HepG2 (cell line): ENCODE data around the gene CCDC201. TPM values are rescaled to one million over a fixed set of nuclear protein-coding genes. Genes with fewer than 3 reads are reported as not detected.

Experiments used
- ATF5 ChIP-seq: sonication (generic); formaldehyde crosslinking; IDR thresholded peaks from 2 replicates; pipeline ENCODE4 v1.4.0; 2020; ENCODE audit warnings: mild to moderate bottlenecking, low read depth, missing genetic modification reagents
- CSRNP1 ChIP-seq: sonication (generic); formaldehyde crosslinking; IDR thresholded peaks from 2 replicates; pipeline ENCODE4 v1.8.1; 2023; ENCODE audit warnings: mild to moderate bottlenecking, missing genetic modification reagents
- DBP ChIP-seq: sonication (generic); formaldehyde crosslinking; IDR thresholded peaks from 2 replicates; pipeline ENCODE4 v1.4.0; 2020; ENCODE audit warnings: missing genetic modification reagents; ENCODE audit errors: not compliant biosample characterization
- ERF ChIP-seq: IDR thresholded peaks from 2 replicates; pipeline ENCODE4 v1.6.1; 2018; ENCODE audit warnings: missing biosample characterization, missing genetic modification reagents
- IRF9 ChIP-seq: sonication (generic); formaldehyde crosslinking; IDR thresholded peaks from 2 replicates; pipeline ENCODE4 v1.8.0; 2022; ENCODE audit warnings: missing genetic modification reagents, mild to moderate bottlenecking, borderline replicate concordance
- MAF1 ChIP-seq: sonication (generic); formaldehyde crosslinking; IDR thresholded peaks from 2 replicates; pipeline ENCODE4 v1.5.0; 2020; ENCODE audit warnings: missing genetic modification reagents, borderline replicate concordance
- MXD1 ChIP-seq: sonication (generic); formaldehyde crosslinking; IDR thresholded peaks from 2 replicates; pipeline ENCODE4 v1.4.0; 2020; ENCODE audit warnings: mild to moderate bottlenecking, missing genetic modification reagents
- NFYC ChIP-seq: IDR thresholded peaks from 2 replicates; pipeline ENCODE4 v1.6.1; 2016; ENCODE audit warnings: missing genetic modification reagents, missing compliant biosample characterization
- SYNCRIP ChIP-seq: fragments of 200-400 bp; formaldehyde crosslinking; IDR thresholded peaks from 2 replicates; pipeline ENCODE4 v1.6.1; 2018; ENCODE audit warnings: mild to moderate bottlenecking, low read depth, low read length; ENCODE audit not compliant: insufficient read depth
- TARDBP ChIP-seq: sonication (generic); formaldehyde crosslinking; IDR thresholded peaks from 2 replicates; pipeline ENCODE4 v1.8.0; 2022; ENCODE audit warnings: mild to moderate bottlenecking, missing genetic modification reagents
- TFDP1 ChIP-seq: IDR thresholded peaks from 2 replicates; pipeline ENCODE4 v1.6.1; 2016; ENCODE audit warnings: missing compliant biosample characterization, missing genetic modification reagents, borderline replicate concordance
- THAP11 ChIP-seq: IDR thresholded peaks from 2 replicates; pipeline ENCODE4 v1.6.1; 2016; ENCODE audit warnings: missing biosample characterization, missing genetic modification reagents
- YEATS2 ChIP-seq: sonication (generic); formaldehyde crosslinking; IDR thresholded peaks from 2 replicates; pipeline ENCODE4 v1.4.0; 2020; ENCODE audit warnings: missing genetic modification reagents, borderline replicate concordance
- ZFP62 ChIP-seq: sonication (generic); formaldehyde crosslinking; IDR thresholded peaks from 2 replicates; pipeline ENCODE4 v1.4.0; 2020; ENCODE audit warnings: missing genetic modification reagents
- ZNF234 ChIP-seq: sonication (generic); formaldehyde crosslinking; conservative IDR thresholded peaks from 2 replicates; pipeline ENCODE4 v1.5.1; 2020; ENCODE audit warnings: mild to moderate bottlenecking, missing genetic modification reagents
- ZNF30 ChIP-seq: sonication (generic); formaldehyde crosslinking; IDR thresholded peaks from 2 replicates; pipeline ENCODE4 v1.5.0; 2020; ENCODE audit warnings: mild to moderate bottlenecking, missing genetic modification reagents
- ZNF331 ChIP-seq: sonication (generic); formaldehyde crosslinking; IDR thresholded peaks from 2 replicates; pipeline ENCODE4 v1.4.0; 2020; ENCODE audit warnings: missing genetic modification reagents
- ZNF350 ChIP-seq: sonication (generic); formaldehyde crosslinking; IDR thresholded peaks from 2 replicates; pipeline ENCODE4 v1.4.0; 2020; ENCODE audit warnings: mild to moderate bottlenecking, low read depth, missing genetic modification reagents, borderline replicate concordance
- ZNF563 ChIP-seq: sonication (generic); formaldehyde crosslinking; IDR thresholded peaks from 2 replicates; pipeline ENCODE4 v1.8.0; 2022; ENCODE audit warnings: mild to moderate bottlenecking, moderate library complexity, missing genetic modification reagents
- ZNF816 ChIP-seq: sonication (generic); formaldehyde crosslinking; IDR thresholded peaks from 2 replicates; pipeline ENCODE4 v1.8.0; 2022; ENCODE audit warnings: missing genetic modification reagents, mild to moderate bottlenecking, borderline replicate concordance
- ZNF891 ChIP-seq: sonication (generic); formaldehyde crosslinking; IDR thresholded peaks from 2 replicates; pipeline ENCODE4 v1.5.0; 2020; ENCODE audit warnings: mild to moderate bottlenecking, missing genetic modification reagents
- ZSCAN5A ChIP-seq: sonication (generic); formaldehyde crosslinking; IDR thresholded peaks from 2 replicates; pipeline ENCODE4 v1.8.0; 2022; ENCODE audit warnings: mild to moderate bottlenecking, missing genetic modification reagents, borderline replicate concordance
- polyA plus RNA-seq, 8 experiments: library from polyadenylated mRNA; depleted of rRNA in 3 of 8; stranded (reverse) in 7 of 8; unstranded in 1 of 8; fragments of >200 nt; fragmentation: Illumina TruSeq in 4 of 8; extraction: Trizol in 4 of 8; gene quantifications; 2 replicates each; pipeline versions ENCODE4 v1.2.1 to v1.2.3, GENCODE V29; 2011 to 2016; ENCODE audit warnings: low read depth in 4 of 8, missing spikeins in 1 of 8, mixed read lengths in 1 of 8; ENCODE audit not compliant: insufficient read depth in 1 of 8
- total RNA-seq, 5 experiments: library from RNA; depleted of rRNA; stranded (reverse); fragments of >200 nt; fragmentation: Illumina TruSeq; extraction: Trizol; gene quantifications; 2 replicates each; pipeline ENCODE4 v1.2.3, GENCODE V29; 2016; ENCODE audit warnings: low read depth in 1 of 5

CCDC201 gene
- total and polyA plus RNA-seq, 2 of the 13 experiments (the other 11 are each of a cell fraction or from before 2014, with no cell fraction given) = 0.92 TPM; not detected in 1

- TF ChIP-seq ZNF563 (CRISPR knock-in tag) = no peak
- TF ChIP-seq MAF1 (CRISPR knock-in tag) = no peak
- peak; percentile 35; the same call in 1 of the 2 replicates for TF ChIP-seq TARDBP (CRISPR knock-in tag)
- TF ChIP-seq ZNF350 (CRISPR knock-in tag) = no peak
- no peak for TF ChIP-seq CSRNP1
- TF ChIP-seq ZNF891 (CRISPR knock-in tag) = no peak
- TF ChIP-seq ZSCAN5A (CRISPR knock-in tag) = no peak
- no peak for TF ChIP-seq ZNF816 (CRISPR knock-in tag)
- TF ChIP-seq ERF (CRISPR knock-in tag) = peak; percentile 75; the same call in 1 of the 2 replicates
- no peak for TF ChIP-seq ZFP62
- no peak for TF ChIP-seq IRF9 (CRISPR knock-in tag)
- no peak for TF ChIP-seq NFYC (CRISPR knock-in tag)
- no peak for TF ChIP-seq ZNF30
- TF ChIP-seq DBP = no peak
- TF ChIP-seq ATF5 (CRISPR knock-in tag) = no peak
- no peak for TF ChIP-seq MXD1 (CRISPR knock-in tag)
- TF ChIP-seq ZNF331 (CRISPR knock-in tag) = no peak
- no peak for TF ChIP-seq TFDP1 (CRISPR knock-in tag)
- TF ChIP-seq ZNF234 (CRISPR knock-in tag) = no peak
- TF ChIP-seq THAP11 (CRISPR knock-in tag) = peak; percentile 60
- TF ChIP-seq SYNCRIP = no peak
- no peak for TF ChIP-seq YEATS2 (CRISPR knock-in tag)
Observed at GRCh38 chr7:45872116-45873034, 507 bp downstream of the CCDC201 start (continued).
